Fibroblast of lung (primary cell): ENCODE measurements around the gene CLSTN2. TPM values are rescaled to one million over a fixed set of nuclear protein-coding genes. Genes with fewer than 3 reads are reported as not detected.
A peak's percentile ranks its signal among the peaks of the same experiment; 100 is the strongest.

ENCODE experiments used
- DNase-seq, 2 donors: peaks; one replicate each; pipeline versions ENCODE4 v3.0.0 to v3.0.0-alpha.2; 2010; ENCODE audit warnings: low read depth in 2 of 2
- H2AFZ ChIP-seq: 2 replicates; pipeline ENCODE4 v1.5.1; 2012; ENCODE audit warnings: low read length, control low read depth, inconsistent platforms
- H3K27ac ChIP-seq: 2 replicates; pipeline ENCODE4 v1.5.1; 2011; ENCODE audit warnings: low read length, control low read depth; ENCODE audit not compliant: insufficient read depth
- H3K27me3 ChIP-seq: 2 replicates; pipeline ENCODE4 v1.5.1; 2011; ENCODE audit warnings: mild to moderate bottlenecking, low read length; ENCODE audit not compliant: control insufficient read depth, insufficient read depth
- H3K36me3 ChIP-seq: 2 replicates; pipeline ENCODE4 v1.5.1; 2011; ENCODE audit warnings: low read length; ENCODE audit not compliant: control insufficient read depth, insufficient read depth
- H3K4me1 ChIP-seq: 2 replicates; pipeline ENCODE4 v1.5.1; 2011; ENCODE audit warnings: low read length; ENCODE audit not compliant: control insufficient read depth, insufficient read depth; ENCODE audit errors: extremely low read depth
- H3K4me2 ChIP-seq: 2 replicates; pipeline ENCODE4 v1.5.1; 2011; ENCODE audit warnings: low read length, control low read depth; ENCODE audit not compliant: insufficient read depth; ENCODE audit errors: extremely low read depth
- H3K4me3 ChIP-seq, 4 experiments: fragments of 200-600 bp in 1 of 4; sonication (generic) in 1 of 4; replicated peaks in 1 of 4; 2 replicates each; pipeline ENCODE4 v1.5.1; 2011 to 2016; ENCODE audit warnings: low read length in 4 of 4, low read depth in 3 of 4, mild to moderate bottlenecking in 3 of 4, control low read depth in 2 of 4, inconsistent platforms in 1 of 4, mixed read lengths in 1 of 4; ENCODE audit not compliant: insufficient read depth in 1 of 4; ENCODE audit errors: control extremely low read depth in 1 of 4
- H3K79me2 ChIP-seq: 2 replicates; pipeline ENCODE4 v1.5.1; 2012; ENCODE audit warnings: mild to moderate bottlenecking, low read length, inconsistent platforms; ENCODE audit not compliant: control insufficient read depth, insufficient read depth
- H3K9ac ChIP-seq: 2 replicates; pipeline ENCODE4 v1.5.1; 2011; ENCODE audit warnings: mild to moderate bottlenecking, low read length, control low read depth; ENCODE audit not compliant: insufficient read depth
- H3K9me3 ChIP-seq: 2 replicates; pipeline ENCODE4 v1.5.1; 2012; ENCODE audit warnings: low read depth, low read length; ENCODE audit not compliant: control insufficient read depth, insufficient read depth
- H4K20me1 ChIP-seq: 2 replicates; pipeline ENCODE4 v1.5.1; 2011; ENCODE audit warnings: low read length; ENCODE audit not compliant: control insufficient read depth, insufficient read depth; ENCODE audit errors: extremely low read depth
- CTCF ChIP-seq, 2 donors: IDR thresholded peaks in 1 of 2; conservative IDR thresholded peaks in 1 of 2; 1 replicate in 1 of 2; 2 replicates in 1 of 2; pipeline ENCODE4 v1.5.1; 2011 to 2012; ENCODE audit warnings: low read length in 2 of 2, control low read depth in 1 of 2, inconsistent platforms in 1 of 2, low read depth in 1 of 2, mild to moderate bottlenecking in 1 of 2
- EZH2 ChIP-seq: IDR thresholded peaks from 2 replicates; pipeline ENCODE4 v1.5.1; 2012; ENCODE audit warnings: low read length, control low read depth, mild to moderate bottlenecking; ENCODE audit errors: missing control alignments
- polyA plus RNA-seq, 2 donors: library from polyadenylated mRNA; depleted of rRNA in 1 of 2; stranded (reverse) in 1 of 2; unstranded in 1 of 2; fragments of >200 nt; gene quantifications; 2 replicates each; pipeline ENCODE4 v1.2.1, GENCODE V29; 2011 to 2012; ENCODE audit warnings: missing spikeins in 1 of 2
- total RNA-seq: library from RNA; depleted of rRNA; stranded (reverse); fragments of >200 nt; gene quantifications from 2 replicates; pipeline ENCODE4 v1.2.1, GENCODE V29; 2014

CLSTN2 gene
- total and polyA plus RNA-seq, 2 donors (not counting 1 experiment from before 2014, with no cell fraction given) = under 0.01 to 1.3 TPM

DNA sequence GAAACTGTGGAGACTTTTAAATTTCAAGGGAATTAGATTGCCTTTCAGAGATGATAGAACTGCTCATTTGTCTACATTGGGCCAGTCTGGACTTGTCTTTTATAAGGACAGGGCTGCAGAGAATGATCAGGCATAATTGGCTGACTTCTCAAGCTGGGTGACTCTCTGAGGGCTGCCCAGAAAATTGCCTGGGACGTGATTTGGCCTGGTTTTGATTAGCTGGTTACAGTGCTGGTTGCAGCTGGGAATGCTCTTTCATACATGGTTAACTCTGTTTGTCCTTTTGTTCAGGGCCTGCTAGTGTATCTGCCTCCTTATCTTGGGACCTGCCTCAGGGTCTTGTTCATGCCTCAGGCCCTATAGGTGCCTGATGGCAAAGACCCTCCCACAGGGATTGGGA is 245.6 kb downstream of the CLSTN2 start:
- H3K4me1 ChIP-seq = no peaks in the 10 kb centered on the region
- no peak overlapping the region for H3K9ac ChIP-seq
- TF ChIP-seq CTCF (conservative IDR thresholded peaks at IDR 0.05 in 1 of 2, IDR thresholded peaks at IDR 0.05 in 1 of 2; ENCODE audit: low read depth in 1 of 2, low read length in 2 of 2) = no peak
- TF ChIP-seq EZH2 = no peak
- H3K9me3 ChIP-seq = no peaks in the 10 kb centered on the region
- H3K36me3 ChIP-seq = no peaks in the 10 kb centered on the region
- no peaks in the 10 kb centered on the region for H4K20me1 ChIP-seq
- H3K79me2 ChIP-seq = no peaks in the 10 kb centered on the region
- no peak overlapping the region for H3K4me3 ChIP-seq
- H3K4me2 ChIP-seq = no peak overlapping the region
- H2AFZ ChIP-seq = no peak overlapping the region
- no peak for DNase-seq
- H3K27me3 ChIP-seq = no peaks in the 10 kb centered on the region
- H3K27ac ChIP-seq = no peak overlapping the region

- H3K27me3 ChIP-seq = no peaks in the 10 kb centered on the region
- no peak overlapping the region for H3K4me2 ChIP-seq
- no peak overlapping the region for H3K4me3 ChIP-seq
- H3K27ac ChIP-seq = no peak overlapping the region
- H3K79me2 ChIP-seq = no peaks in the 10 kb centered on the region
- H3K9me3 ChIP-seq = no peaks in the 10 kb centered on the region
- no peaks in the 10 kb centered on the region for H3K4me1 ChIP-seq
- no peak for DNase-seq
- H3K9ac ChIP-seq = no peak overlapping the region
- no peak overlapping the region for H2AFZ ChIP-seq
- TF ChIP-seq EZH2 (no peak), CTCF (conservative IDR thresholded peaks at IDR 0.05 in 1 of 2, IDR thresholded peaks at IDR 0.05 in 1 of 2; ENCODE audit: low read depth in 1 of 2, low read length in 2 of 2) (no peak)
- no peaks in the 10 kb centered on the region for H4K20me1 ChIP-seq
- no peaks in the 10 kb centered on the region for H3K36me3 ChIP-seq
These were observed 250.4 kb downstream of the CLSTN2 start for GRCh38 chr3:140185375-140185774.

GRCh38 chr3:140186421-140186920 is 251.5 kb downstream of the CLSTN2 start:
- Histone ChIP-seq H3K36me3 (no peaks in the 10 kb centered on the region), H3K79me2 (no peaks in the 10 kb centered on the region), H3K4me1 (no peaks in the 10 kb centered on the region), H2AFZ (no peak overlapping the region), H3K27ac (no peak overlapping the region), H3K4me3 (no peak overlapping the region), H3K27me3 (no peaks in the 10 kb centered on the region), H3K9me3 (no peaks in the 10 kb centered on the region), H4K20me1 (no peaks in the 10 kb centered on the region), H3K9ac (no peak overlapping the region), H3K4me2 (no peak overlapping the region)
- no peak for TF ChIP-seq EZH2
- TF ChIP-seq CTCF (conservative IDR thresholded peaks at IDR 0.05 in 1 of 2, IDR thresholded peaks at IDR 0.05 in 1 of 2; ENCODE audit: low read depth in 1 of 2, low read length in 2 of 2) = no peak
- peak; percentile 42 to 87 for DNase-seq
